Measurements from ENCODE around the gene TRPV3.

DNA sequence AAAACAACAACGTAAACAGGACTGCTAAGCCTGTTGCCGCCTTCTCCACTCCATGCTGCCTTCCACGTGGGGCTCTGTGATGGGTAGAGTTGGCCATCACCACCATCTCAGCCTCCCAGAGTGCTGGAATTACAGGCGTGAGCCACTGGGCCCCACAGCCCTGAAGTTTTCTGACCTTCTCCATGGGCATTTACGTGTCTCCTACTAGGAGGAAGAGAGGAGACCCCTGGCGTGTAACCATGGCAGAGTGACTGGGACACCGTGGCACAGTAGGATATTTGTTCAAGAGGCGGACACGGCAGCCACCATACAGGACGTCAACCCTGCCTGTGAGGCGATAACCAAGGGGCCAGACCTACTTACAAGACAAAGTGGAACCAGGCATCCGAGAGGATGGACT, 31.1 kb downstream of the TRPV3 start:
- TF ChIP-seq YY1 (IDR thresholded peaks at IDR 0.05; ENCODE audit: insufficient read depth, insufficient read length) (no peak), SUZ12 (IDR thresholded peaks at IDR 0.05; ENCODE audit: extremely low read depth, insufficient read depth, insufficient read length) (no peak)

Data from NT2/D1 (cell line).